AG09319 (cell line): ENCODE data around the gene PPP2R1A.

Experiments used
- DNase-seq: peaks from one replicate; pipeline ENCODE4 v3.0.0-alpha.2; 2010; ENCODE audit warnings: low read depth; ENCODE audit errors: extremely low read depth
- CTCF ChIP-seq: IDR thresholded peaks from 2 replicates; pipeline ENCODE4 v1.5.1; 2011; ENCODE audit warnings: low read depth, mild to moderate bottlenecking, inconsistent platforms, low read length, moderate library complexity

The PPP2R1A gene

GRCh38 chr19:52230685-52231084 lies 40.8 kb downstream of the PPP2R1A start:
- no peak for TF ChIP-seq CTCF
- no peak for DNase-seq

GRCh38 chr19:52231154-52231910 lies 41.5 kb downstream of the PPP2R1A start:
- DNase-seq: no peak
- TF ChIP-seq CTCF: no peak

GRCh38 chr19:52234406-52234805 lies 44.6 kb downstream of the PPP2R1A start:
- no peak for TF ChIP-seq CTCF

GRCh38 chr19:52237197-52237596 lies 47.3 kb downstream of the PPP2R1A start:
- no peak for DNase-seq
- TF ChIP-seq CTCF: no peak

More at GRCh38 chr19:52234406-52234805, 44.6 kb downstream of the PPP2R1A start:
- no peak for DNase-seq

GRCh38 chr19:52237771-52238400 lies 48.0 kb downstream of the PPP2R1A start:
- TF ChIP-seq CTCF: peak; percentile 96
- peak; percentile 27 for DNase-seq

GRCh38 chr19:52244021-52244420 lies 54.2 kb downstream of the PPP2R1A start:
- TF ChIP-seq CTCF: no peak
- no peak for DNase-seq

- DNase-seq: peak; percentile 4
- peak; percentile 43 for TF ChIP-seq CTCF
These were observed 58.4 kb downstream of the PPP2R1A start for GRCh38 chr19:52248241-52248640.
